Left forelimb (tissue), 1 donor: ENCODE measurements around the gene EIF1.
A peak's percentile ranks its signal among the peaks of the same experiment; 100 is the strongest.
"Not testable (repeated sequence)": the region's sequence is repeated elsewhere in the genome, so short reads cannot be mapped to it uniquely, and the experiment has no call there.

Experiments
- DNase-seq: peaks from one replicate; pipeline ENCODE4 v3.0.0-alpha.2; 2018; ENCODE audit warnings: low spot score

EIF1 gene

DNA sequence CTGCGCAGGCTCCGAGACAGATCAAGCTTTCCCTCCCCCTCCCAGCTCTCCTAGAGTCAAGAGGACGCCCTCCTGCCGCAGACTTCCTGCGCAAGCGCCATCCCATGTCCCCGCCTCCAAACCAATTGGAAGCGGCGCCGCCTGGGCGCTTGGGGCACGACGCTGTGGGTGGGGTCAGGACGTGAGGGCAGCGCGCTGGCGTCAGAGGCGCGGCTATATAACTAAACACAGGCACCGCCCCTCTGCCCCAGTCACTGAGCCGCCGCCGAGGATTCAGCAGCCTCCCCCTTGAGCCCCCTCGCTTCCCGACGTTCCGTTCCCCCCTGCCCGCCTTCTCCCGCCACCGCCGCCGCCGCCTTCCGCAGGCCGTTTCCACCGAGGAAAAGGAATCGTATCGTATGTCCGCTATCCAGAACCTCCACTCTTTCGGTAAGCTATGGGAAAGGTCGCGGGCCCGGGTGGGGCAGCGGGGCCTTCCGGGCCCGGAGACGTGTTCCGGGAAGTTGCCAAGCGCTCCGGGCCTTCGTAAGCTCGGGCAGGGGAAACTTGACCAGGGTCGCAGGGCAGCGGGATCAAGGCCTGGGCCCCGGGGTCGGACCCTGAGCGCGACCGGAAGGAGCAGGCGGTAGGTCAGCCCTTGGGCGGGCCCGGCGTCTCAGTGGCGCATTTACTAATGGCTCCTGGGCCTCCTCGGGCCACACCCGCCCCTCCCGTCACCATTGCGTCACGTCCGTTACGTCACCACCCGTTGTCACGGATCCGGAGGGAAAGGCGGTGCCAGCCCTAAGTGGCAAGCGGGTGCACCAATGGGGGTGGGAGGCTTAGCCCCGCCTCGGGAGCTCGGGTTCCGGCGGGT is at the start of gene EIF1:
Gene EIF1 (plus strand): TSS at position 245 of the 856 bp plus-strand sequence. CDS start 154 bp downstream, at position 399.
- DNase-seq, result peak; percentile 100

GRCh38 chr17:41638941-41639340 is 49.7 kb upstream of the EIF1 start:
- no peak for DNase-seq

GRCh38 chr17:41639492-41640473 is 48.9 kb upstream of the EIF1 start:
- DNase-seq, result no peak

DNA sequence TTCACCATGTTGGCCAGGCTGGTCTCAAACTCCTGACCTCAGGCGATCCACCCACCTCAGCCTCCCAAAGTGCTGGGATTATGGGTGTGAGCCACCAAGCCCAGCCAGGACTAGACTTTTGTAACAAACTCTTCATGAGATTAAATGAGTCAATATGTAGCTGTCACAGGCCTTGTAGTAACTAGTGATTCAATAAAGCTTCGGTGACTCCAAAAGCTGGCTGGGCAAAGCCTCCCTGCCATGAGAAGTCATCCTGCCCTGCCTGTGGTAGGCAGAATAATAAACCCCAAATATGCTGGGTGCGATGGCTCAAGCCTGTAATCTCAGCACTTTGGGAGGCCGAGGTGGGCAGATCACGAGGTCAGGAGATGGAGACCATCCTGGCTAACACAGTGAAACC is 48.1 kb upstream of the EIF1 start:
- DNase-seq, result not testable (repeated sequence)

GRCh38 chr17:41642252-41643156 is 46.2 kb upstream of the EIF1 start:
- DNase-seq, result no peak

DNA sequence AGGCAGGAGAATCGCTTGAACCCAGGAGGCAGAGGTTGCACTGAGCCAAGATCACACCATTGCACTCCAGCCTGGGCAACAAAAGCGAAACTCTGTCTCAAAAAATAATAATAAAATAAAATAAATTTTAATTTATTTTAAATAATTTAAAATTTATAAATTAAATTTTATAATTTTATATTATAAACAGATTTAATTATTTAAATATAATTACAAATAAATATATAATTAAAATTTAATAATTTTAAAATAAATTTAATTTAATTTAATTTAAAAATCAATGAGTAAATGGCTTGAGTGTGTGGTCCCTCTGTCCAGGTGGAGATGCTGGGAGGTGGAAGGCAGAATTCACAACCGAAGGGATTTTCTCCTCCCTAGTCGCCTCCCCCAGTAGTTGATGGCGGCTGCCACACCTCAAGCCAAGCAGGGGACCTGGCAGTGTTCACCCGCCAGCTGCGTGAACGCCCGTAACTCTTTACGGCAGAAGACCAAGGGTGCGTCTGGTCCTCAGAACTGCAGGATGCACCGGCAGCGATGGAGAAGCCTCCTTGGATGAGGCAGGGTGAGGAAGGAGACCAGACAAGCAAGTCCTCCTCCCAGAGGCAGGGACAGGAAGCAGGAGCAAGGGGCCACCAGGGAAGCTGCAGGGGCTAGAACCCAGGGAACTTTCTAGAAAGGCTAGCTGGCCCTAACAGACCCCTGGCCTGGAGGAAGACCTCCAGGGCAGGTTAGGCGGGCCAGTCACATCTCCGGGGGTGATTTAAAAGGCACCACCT is 41.5 kb upstream of the EIF1 start:
- no peak for DNase-seq

DNA sequence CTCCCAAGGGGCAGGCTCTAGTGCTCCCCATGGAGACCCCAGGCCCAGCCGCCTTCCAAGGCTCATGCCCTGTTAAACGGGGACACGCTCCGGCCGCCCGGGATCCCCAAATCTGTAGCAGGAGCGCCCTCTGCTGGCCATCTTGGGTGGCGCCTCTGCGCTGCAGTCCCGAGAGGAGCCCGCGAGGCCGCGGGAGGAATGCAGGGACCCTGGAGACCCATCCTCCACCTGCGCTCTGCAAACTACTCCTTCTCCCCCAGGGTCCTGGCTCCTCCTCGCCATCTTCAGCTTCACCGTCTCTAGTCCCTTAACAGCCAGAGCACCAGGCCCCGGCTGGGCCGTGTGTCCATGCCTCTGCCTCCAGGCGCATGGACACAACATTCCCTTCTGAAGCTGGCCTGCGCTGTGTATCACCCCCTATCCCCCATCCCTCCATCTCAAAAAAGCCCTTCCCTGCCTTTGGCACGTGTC is 40.7 kb upstream of the EIF1 start:
- peak; percentile 88 for DNase-seq

DNA sequence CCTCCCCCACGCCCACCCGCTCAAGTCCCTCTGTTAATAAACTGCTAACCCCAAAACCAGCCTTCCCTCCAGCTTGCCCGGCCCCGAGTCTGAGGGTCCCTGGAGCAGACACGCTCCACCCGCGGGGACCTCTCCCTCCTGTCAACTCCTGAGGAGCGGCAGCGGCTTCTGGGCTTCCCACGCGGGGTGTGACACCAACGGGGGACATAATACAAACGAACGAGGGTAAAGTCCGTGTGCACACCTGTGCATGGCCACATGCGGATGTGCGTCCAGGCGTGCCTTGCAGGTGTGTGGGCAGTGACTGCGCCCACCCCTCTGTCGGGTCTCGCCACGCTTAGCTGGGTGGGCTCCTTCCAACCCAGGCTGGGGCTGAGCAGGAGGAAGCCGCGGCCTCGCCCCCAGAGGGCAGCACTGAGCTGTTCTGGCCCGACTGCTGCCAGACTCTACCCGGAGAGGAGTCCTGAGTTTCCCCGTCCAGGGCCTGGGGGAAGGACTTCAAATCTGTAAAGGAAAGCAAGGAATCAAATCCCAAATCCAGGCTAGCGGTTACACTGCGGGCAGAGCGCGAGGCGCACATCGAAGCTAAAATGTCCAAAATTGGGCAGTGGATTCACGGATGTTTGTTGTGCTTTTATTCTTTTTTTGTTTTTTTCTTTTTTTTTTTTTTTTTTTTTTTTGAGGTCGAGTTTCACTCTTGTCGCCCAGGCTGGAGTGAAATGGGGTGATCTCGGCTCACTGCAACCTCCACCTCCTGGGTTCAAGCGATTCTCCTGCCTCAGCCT is 40.1 kb upstream of the EIF1 start:
- peak; percentile 91 for DNase-seq

- no peak for DNase-seq
Observed at GRCh38 chr17:41649923-41650519, 38.7 kb upstream of the EIF1 start.

DNA sequence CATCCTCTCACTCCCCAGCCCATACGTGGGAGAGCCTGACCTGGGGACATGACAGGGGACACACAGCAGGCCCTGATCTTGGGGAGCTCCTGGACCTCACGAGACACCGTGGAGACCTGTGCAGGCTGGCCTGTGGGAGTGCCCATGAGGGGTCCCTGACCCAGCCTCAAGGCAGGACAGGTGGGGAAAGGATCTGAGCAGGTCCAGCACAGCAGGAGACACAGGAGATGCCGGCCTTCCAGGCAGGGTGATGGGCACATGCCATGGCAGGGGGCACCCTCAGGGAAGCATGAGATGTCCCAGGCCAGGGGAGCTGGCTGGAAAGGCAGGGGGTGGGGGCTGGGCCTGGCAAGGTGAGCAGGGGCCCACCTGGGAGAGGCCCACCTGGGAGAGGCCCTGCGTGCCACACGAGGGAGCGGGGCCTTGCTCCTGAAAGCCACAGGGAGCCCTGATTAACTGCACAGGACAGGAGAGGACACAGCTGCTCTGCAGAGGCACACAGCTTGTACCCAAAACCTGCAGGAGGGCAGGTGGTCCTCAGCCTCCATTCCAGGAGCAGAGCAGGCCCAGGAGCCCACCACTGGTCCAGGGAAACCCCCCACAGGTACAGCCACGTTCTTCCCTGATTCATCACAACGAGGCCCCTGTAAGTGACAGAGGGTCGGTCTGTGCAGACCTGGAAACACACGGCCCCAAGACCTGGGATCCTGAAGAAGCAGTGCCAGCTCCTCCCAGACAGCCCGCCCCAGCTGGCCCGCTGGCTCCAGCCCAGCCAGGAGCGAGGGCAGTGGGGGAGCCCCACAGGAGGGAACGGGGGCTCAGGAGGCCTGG is 37.7 kb upstream of the EIF1 start:
- no peak for DNase-seq

- peak; percentile 79 for DNase-seq
Observed at GRCh38 chr17:41651625-41652460, 36.8 kb upstream of the EIF1 start.

GRCh38 chr17:41652461-41652970 is 36.2 kb upstream of the EIF1 start:
- no peak for DNase-seq

DNA sequence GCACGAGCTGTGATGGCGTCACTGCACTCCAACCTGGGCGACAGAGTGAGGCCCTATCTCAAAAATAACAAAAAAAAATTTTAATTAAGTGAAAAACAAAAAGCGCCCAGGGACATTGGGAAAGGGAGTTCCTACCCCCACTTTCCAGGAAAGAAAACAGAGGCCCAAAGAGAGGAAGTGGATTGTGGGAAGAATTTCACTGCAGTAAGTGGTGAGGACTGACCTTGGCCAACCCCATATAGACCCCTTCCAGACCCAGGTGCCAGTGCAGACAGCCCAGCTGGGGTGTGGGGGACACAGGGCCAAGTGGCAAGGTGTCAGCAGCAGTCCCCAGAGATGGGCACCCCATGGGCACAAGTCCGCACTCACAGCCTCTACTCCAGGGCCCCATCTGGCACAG is 35.3 kb upstream of the EIF1 start:
- no peak for DNase-seq

GRCh38 chr17:41653892-41654677 is 34.6 kb upstream of the EIF1 start:
- no peak for DNase-seq

DNA sequence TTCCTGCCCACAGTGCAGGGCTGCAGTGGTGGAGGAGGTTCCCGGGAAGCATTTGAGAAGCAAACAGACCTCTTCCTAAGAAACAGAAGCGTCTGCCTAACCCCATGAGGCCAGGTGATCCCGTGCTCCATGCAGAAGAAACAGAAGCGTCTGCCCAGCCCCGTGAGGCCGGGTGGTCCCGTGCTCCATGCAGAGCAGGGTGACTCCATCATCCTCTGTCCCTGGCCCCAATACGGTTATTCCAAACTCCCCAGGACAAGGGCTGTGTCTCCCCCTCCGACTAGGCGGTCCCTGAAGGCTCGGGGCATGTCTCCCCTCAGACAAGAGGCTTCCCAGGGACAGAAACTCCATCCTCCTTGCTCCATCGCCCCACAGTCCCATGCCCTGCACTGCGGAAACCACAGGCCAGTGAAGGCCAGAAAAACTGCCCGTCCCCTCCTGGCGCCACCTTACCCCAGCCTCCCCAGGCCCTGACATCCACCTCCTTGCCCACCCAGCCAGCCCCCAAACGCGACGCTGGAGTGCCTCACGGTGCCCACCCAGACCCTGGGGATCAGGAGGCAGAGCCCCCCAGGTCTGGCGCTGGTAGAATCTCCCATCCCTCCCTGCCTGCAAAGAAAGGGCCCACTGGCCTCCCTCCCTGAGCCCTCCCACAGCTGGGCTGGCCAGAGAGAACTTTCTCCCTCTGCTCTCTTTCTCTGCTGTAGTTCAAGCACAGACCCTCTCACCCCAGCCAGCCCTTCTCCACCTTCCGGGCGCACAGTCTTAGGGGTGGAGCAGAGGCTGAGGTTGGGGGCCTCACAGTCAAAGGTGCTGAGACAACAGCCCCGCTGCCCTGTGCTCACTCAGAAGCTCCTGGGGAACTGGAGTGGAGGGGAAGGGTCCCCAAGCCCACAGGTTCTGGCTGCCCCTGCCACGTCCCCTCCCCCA is 33.7 kb upstream of the EIF1 start:
- no peak for DNase-seq
